GDM1 (cell line): ENCODE measurements around the gene INPPL1.

Experiments used
- DNase-seq: peaks from one replicate; lab custom pipeline; 2025; lab: John Stamatoyannopoulos, UW

The INPPL1 gene

GRCh38 chr11:72231396-72232259, 7.1 kb downstream of the INPPL1 start:
- DNase-seq = no peak

GRCh38 chr11:72232260-72233055, 7.9 kb downstream of the INPPL1 start:
- DNase-seq = no peak

- DNase-seq = no peak
Observed at GRCh38 chr11:72233056-72233772, 8.6 kb downstream of the INPPL1 start.

DNA sequence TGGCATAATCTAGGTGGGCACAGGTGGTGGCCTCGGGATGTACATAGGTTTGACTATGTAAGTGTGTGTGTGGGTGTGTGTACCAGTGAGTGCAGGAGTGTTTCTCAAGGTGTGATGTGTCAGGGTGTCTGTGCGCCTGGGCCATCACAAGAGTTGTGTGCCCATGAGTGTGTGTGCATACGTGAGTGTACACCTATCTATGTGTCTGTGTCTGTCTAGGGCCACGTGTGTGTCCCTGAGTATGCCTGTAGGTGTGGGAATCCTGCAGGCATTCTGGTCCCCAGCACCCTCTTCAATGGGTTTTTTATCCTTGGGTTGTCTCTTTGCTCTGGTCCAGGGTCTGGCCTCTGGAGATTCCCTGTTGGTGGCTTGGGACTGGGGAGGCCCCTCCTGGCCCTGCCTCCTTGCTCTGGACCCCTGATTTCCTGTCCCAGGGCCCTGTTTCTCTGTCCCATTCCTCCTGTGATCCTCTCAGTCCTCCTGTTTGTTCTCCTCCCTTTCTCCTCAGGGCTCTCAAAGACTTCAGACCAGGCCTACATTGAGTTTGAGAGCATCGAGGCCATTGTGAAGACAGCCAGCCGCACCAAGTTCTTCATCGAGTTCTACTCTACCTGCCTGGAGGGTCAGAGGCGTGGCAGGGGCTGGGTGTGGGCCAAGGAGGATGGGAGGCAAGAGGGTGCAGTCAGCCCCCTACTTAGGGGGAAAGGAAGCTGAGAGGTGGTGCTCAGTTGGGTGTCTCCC, 9.4 kb downstream of the INPPL1 start:
- no peak for DNase-seq

DNA sequence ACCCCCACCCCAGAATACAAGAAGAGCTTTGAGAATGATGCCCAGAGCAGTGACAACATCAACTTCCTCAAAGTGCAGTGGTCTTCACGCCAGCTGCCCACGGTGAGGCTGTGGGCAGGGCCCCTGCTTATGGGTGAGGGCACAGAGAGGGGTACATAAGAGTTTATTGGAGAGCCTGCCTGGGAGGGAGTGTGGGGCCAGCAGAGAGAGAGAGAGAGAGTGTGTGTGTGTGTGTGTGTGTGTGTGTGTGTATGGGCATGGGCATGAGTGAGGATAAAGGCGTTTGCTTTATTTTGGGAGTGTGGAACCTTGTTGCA, 9.9 kb downstream of the INPPL1 start:
- DNase-seq = no peak

- no peak for DNase-seq
Observed at GRCh38 chr11:72234920-72235319, 10.4 kb downstream of the INPPL1 start.

GRCh38 chr11:72235351-72236057, 10.9 kb downstream of the INPPL1 start:
- DNase-seq = no peak

GRCh38 chr11:72236083-72236697, 11.6 kb downstream of the INPPL1 start:
- no peak for DNase-seq

DNA sequence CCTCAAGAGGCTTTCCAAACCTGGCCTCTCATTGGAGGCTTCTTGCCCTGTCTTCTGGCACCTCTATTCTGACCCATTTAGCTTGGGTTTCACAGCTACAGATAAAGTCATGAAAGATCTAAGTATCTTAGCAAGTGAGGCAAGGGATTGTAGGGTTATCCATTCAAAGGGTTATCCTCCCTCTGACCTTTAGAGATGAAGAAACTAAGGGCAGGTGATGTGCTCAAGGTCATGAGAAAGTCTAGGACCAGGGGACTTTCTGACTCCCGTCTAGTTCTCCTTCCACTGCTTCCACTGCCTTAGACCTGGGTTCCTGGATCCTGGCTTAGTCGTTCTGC, 12.2 kb downstream of the INPPL1 start:
- DNase-seq = no peak

GRCh38 chr11:72237112-72237931, 12.8 kb downstream of the INPPL1 start:
- DNase-seq = no peak

- DNase-seq = no peak
Observed at GRCh38 chr11:72238040-72238450, 13.5 kb downstream of the INPPL1 start.

GRCh38 chr11:72238492-72239312, 14.1 kb downstream of the INPPL1 start:
- DNase-seq = no peak

DNA sequence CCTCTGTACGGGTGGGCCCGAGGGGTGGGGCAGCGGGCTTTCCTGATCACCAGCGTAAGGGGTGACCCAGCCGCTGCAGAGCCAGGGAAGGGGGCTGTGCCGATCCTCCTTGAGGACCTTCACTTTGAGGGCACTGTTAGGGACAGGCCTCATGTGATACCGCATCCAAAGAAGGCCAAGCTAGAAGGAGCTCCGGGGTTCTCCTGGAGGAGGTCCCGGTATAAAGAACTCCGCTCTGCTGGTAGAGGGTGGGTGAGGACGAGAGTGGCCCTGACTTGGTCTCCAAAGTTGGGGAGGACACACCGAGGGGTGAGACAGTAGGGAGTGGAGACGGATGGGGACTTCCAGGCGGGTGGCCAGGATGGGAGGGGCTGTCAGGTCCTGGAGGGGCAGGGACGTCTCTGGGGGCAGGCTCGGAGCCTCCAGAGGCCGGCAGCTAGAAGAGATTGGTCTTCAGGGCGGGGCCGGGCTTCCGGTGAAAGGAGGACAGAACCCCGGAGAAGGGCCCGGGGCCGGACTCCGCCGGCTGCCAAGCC, 14.8 kb downstream of the INPPL1 start:
- DNase-seq = no peak

GRCh38 chr11:72239849-72240460, 15.4 kb downstream of the INPPL1 start:
- no peak for DNase-seq

GRCh38 chr11:72240461-72241290, 16.1 kb downstream of the INPPL1 start:
- no peak for DNase-seq

- DNase-seq = no peak
Observed at GRCh38 chr11:72241291-72241781, 16.8 kb downstream of the INPPL1 start.

DNA sequence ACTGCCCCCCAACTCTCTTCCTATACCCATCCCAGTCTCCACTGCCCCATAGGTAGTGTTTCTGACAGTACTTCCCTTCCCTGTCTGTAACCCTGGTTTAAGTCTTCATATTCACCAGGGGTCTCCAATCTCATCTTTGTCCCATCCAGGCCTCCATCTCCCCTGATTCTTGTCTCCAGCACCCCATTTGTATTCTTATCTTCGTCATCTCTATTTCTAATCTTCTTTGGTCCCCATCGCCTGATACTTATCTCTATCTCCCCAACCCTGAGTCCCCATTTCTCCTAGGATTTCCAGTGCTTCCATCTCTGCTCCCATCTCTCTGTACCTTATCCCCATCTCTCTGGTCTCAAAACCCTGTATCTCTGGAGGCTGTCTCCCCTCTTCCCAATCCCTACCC, 17.6 kb downstream of the INPPL1 start:
- no peak for DNase-seq
